K562 (cell line): ENCODE results near the gene ABCC11. TPM values are rescaled to one million over a fixed set of nuclear protein-coding genes. Genes with fewer than 3 reads are reported as not detected.
A peak's percentile ranks its signal among the peaks of the same experiment; 100 is the strongest.

Experiments used
- CBX5 ChIP-seq: IDR thresholded peaks from 2 replicates; pipeline ENCODE4 v1.6.1; 2014; ENCODE audit warnings: low read depth, borderline replicate concordance
- ELF2 ChIP-seq: fragments of 250-450 bp; sonication (Bioruptor Pico); IDR thresholded peaks from 2 replicates; pipeline ENCODE4 v1.5.0; 2021; ENCODE audit warnings: mild to moderate bottlenecking
- PHF20 ChIP-seq: fragments of 450-650 bp; IDR thresholded peaks from 2 replicates; pipeline ENCODE4 v1.6.1; 2018; ENCODE audit not compliant: partially characterized antibody
- POLR2A ChIP-seq: fragments of 450-650 bp; conservative IDR thresholded peaks from 2 replicates; pipeline ENCODE4 v1.6.1; 2016
- RBBP5 ChIP-seq: fragments of 200-600 bp; sonication (generic); IDR thresholded peaks from 2 replicates; pipeline ENCODE4 v1.6.1; 2012; ENCODE audit warnings: borderline replicate concordance, mild to moderate bottlenecking, low read length, control low read depth, inconsistent platforms; ENCODE audit not compliant: insufficient read depth, poor library complexity, severe bottlenecking
- RBFOX2 ChIP-seq: fragments of 200-400 bp; formaldehyde crosslinking; IDR thresholded peaks from 2 replicates; pipeline ENCODE4 v1.6.1; 2017; ENCODE audit warnings: low read depth, mild to moderate bottlenecking, low read length, moderate library complexity
- SRSF7 ChIP-seq: fragments of 200-400 bp; formaldehyde crosslinking; optimal IDR thresholded peaks from 2 replicates; pipeline ENCODE3; 2017; ENCODE audit warnings: mild to moderate bottlenecking, low read depth, low read length
- ZEB2 ChIP-seq: fragments of 450-650 bp; IDR thresholded peaks from 2 replicates; pipeline ENCODE4 v1.6.1; 2016
- ZNF282 ChIP-seq: sonication (generic); formaldehyde crosslinking; IDR thresholded peaks from 2 replicates; pipeline ENCODE4 v1.8.1; 2023; ENCODE audit warnings: missing genetic modification reagents
- ZNF354B ChIP-seq: fragments of 250-450 bp; sonication (Bioruptor Pico); IDR thresholded peaks from 2 replicates; pipeline ENCODE4 v1.4.0; 2020
- polyA plus RNA-seq, 8 experiments: library from polyadenylated mRNA; depleted of rRNA in 4 of 8; stranded (reverse) in 5 of 8; unstranded in 3 of 8; fragments of >200 nt; fragmentation: Nextera tagmentation in 2 of 8; fragmentation: Illumina TruSeq in 1 of 8; extraction: Ambion mirVana in 2 of 8; extraction: Trizol in 1 of 8; gene quantifications; 2 replicates each; pipeline versions ENCODE4 v1.2.1 to v1.2.3, GENCODE V29; 2011 to 2014; ENCODE audit warnings: inconsistent platforms in 1 of 8, missing spikeins in 1 of 8
- total RNA-seq, 7 experiments: library from RNA; depleted of rRNA in 6 of 7; stranded (reverse); fragments of >200 nt in 6 of 7; fragmentation: Illumina TruSeq in 2 of 7; extraction: Trizol in 2 of 7; gene quantifications; 2 replicates each; pipeline versions ENCODE4 v1.2.1 to v1.2.3, GENCODE V29; 2011 to 2021; ENCODE audit warnings: low replicate concordance in 1 of 7
- TF ChIP-seq, protein P1 (sequence below), 2 experiments: fragments of 450-650 bp in 1 of 2; sonication (generic) in 1 of 2; formaldehyde crosslinking in 1 of 2; IDR thresholded peaks; 2 replicates each; pipeline versions ENCODE4 v1.7.1 to v1.9.0; 2016 to 2022; ENCODE audit warnings: inconsistent platforms in 1 of 2, mild to moderate bottlenecking in 1 of 2, missing genetic modification reagents in 1 of 2
- TF ChIP-seq, protein P2 (sequence below), 2 experiments: fragments of 150-350 bp in 1 of 2; IDR thresholded peaks; 2 replicates each; pipeline ENCODE4 v1.6.1; 2012 to 2016; ENCODE audit warnings: low read depth in 2 of 2, low read length in 2 of 2, mild to moderate bottlenecking in 1 of 2, moderate library complexity in 1 of 2

Gene ABCC11
- total and polyA plus RNA-seq, 9 of the 15 experiments (the other 6 are each of a cell fraction or from before 2014, with no cell fraction given) = 0.04 to 0.14 (median 0.04) TPM; not detected in 6

DNA sequence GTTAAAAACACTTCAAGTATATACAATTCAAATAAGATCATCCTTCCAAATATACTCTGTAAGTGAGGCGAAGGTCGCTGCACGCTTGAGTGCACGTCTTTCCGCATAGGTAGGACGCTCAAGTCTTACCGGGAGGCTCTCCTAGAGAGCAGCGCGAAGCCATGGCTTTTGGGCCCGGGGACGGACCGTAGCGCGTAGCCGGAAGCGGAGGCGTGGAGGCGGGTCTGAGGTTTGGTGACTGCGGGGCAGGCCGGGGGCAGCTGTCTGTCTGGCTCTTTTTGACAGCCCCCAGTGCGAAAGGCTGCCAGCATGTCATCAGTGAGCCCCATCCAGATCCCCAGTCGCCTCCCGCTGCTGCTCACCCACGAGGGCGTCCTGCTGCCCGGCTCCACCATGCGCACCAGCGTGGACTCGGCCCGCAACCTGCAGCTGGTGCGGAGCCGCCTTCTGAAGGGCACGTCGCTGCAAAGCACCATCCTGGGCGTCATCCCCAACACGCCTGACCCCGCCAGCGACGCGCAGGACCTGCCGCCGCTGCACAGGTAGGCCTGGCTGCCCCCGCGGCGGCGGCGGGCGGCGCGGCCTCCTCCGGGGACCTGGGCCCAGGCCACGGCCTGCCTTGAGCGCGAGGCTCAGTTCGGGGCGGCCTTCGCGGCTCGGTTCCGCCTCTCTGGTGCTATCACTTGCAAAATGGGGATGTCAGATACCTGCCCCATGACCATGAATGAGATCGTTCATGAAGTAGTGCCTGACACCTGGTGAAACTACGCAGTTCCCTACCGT, 3.1 kb downstream of the ABCC11 start, which contains the start of gene LONP2 (continued):
- no peak for TF ChIP-seq SRSF7
- TF ChIP-seq, protein P1, sequence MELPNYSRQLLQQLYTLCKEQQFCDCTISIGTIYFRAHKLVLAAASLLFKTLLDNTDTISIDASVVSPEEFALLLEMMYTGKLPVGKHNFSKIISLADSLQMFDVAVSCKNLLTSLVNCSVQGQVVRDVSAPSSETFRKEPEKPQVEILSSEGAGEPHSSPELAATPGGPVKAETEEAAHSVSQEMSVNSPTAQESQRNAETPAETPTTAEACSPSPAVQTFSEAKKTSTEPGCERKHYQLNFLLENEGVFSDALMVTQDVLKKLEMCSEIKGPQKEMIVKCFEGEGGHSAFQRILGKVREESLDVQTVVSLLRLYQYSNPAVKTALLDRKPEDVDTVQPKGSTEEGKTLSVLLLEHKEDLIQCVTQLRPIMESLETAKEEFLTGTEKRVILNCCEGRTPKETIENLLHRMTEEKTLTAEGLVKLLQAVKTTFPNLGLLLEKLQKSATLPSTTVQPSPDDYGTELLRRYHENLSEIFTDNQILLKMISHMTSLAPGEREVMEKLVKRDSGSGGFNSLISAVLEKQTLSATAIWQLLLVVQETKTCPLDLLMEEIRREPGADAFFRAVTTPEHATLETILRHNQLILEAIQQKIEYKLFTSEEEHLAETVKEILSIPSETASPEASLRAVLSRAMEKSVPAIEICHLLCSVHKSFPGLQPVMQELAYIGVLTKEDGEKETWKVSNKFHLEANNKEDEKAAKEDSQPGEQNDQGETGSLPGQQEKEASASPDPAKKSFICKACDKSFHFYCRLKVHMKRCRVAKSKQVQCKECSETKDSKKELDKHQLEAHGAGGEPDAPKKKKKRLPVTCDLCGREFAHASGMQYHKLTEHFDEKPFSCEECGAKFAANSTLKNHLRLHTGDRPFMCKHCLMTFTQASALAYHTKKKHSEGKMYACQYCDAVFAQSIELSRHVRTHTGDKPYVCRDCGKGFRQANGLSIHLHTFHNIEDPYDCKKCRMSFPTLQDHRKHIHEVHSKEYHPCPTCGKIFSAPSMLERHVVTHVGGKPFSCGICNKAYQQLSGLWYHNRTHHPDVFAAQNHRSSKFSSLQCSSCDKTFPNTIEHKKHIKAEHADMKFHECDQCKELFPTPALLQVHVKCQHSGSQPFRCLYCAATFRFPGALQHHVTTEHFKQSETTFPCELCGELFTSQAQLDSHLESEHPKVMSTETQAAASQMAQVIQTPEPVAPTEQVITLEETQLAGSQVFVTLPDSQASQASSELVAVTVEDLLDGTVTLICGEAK (IDR thresholded peaks at IDR 0.05) = peak; percentile 80
- TF ChIP-seq, protein P1 (CRISPR knock-in tag; IDR thresholded peaks at IDR 0.05) = no peak
- peak; percentile 75 for TF ChIP-seq POLR2A
- peak; percentile 82 for TF ChIP-seq RBFOX2
- no peak for TF ChIP-seq ZNF354B (CRISPR knock-in tag)
- peak; percentile 81 for TF ChIP-seq PHF20
- peak; percentile 92 for TF ChIP-seq ELF2
- TF ChIP-seq ZNF282 = peak; percentile 87; the same call in 1 of the 2 replicates
- TF ChIP-seq, protein P2, sequence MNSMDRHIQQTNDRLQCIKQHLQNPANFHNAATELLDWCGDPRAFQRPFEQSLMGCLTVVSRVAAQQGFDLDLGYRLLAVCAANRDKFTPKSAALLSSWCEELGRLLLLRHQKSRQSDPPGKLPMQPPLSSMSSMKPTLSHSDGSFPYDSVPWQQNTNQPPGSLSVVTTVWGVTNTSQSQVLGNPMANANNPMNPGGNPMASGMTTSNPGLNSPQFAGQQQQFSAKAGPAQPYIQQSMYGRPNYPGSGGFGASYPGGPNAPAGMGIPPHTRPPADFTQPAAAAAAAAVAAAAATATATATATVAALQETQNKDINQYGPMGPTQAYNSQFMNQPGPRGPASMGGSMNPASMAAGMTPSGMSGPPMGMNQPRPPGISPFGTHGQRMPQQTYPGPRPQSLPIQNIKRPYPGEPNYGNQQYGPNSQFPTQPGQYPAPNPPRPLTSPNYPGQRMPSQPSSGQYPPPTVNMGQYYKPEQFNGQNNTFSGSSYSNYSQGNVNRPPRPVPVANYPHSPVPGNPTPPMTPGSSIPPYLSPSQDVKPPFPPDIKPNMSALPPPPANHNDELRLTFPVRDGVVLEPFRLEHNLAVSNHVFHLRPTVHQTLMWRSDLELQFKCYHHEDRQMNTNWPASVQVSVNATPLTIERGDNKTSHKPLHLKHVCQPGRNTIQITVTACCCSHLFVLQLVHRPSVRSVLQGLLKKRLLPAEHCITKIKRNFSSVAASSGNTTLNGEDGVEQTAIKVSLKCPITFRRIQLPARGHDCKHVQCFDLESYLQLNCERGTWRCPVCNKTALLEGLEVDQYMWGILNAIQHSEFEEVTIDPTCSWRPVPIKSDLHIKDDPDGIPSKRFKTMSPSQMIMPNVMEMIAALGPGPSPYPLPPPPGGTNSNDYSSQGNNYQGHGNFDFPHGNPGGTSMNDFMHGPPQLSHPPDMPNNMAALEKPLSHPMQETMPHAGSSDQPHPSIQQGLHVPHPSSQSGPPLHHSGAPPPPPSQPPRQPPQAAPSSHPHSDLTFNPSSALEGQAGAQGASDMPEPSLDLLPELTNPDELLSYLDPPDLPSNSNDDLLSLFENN (IDR thresholded peaks at IDR 0.05; ENCODE audit: low read depth in 2 of 2, low read length in 2 of 2) = peak in 1 of 2 experiments; percentile 32; a peak in 1 of 4 replicates
- TF ChIP-seq CBX5 = no peak
- TF ChIP-seq RBBP5 = peak; percentile 98
- peak; percentile 55; the same call in 1 of the 2 replicates for TF ChIP-seq ZEB2
